ENCODE results near the gene KIF26B. TPM values are rescaled to one million over a fixed set of nuclear protein-coding genes. Genes with fewer than 3 reads are reported as not detected.
A peak's percentile ranks its signal among the peaks of the same experiment; 100 is the strongest.

Gene KIF26B
- total and polyA plus RNA-seq, 4 donors = 10.9 to 37.1 (median 19.2) TPM

- Histone ChIP-seq H3K36me3 (ENCODE audit: control insufficient read depth, insufficient read depth, low read length) (no peaks in the 10 kb centered on the region), H3K4me1 (ENCODE audit: control insufficient read depth, insufficient read depth, low read length) (peaks cover 7% of the 10 kb centered on the region), H3K27me3 (ENCODE audit: control insufficient read depth, insufficient read depth, low read length) (no peaks in the 10 kb centered on the region), H3K27ac (ENCODE audit: low read depth, low read length) (no peak overlapping the region), H3K9me3 (ENCODE audit: control insufficient read depth, insufficient read depth, low read length) (no peaks in the 10 kb centered on the region), H3K4me3 (ENCODE audit: low read depth, low read length) (no peak overlapping the region)
- WGBS (ENCODE audit: insufficient coverage) = 92% methylated on average over 3 of the region's 7 CpGs
- DNase-seq (ENCODE audit: low read depth in 4 of 6, low spot score in 6 of 6) = no peak
Measured at GRCh38 chr1:245419989-245420388, 265.2 kb downstream of the KIF26B start.

- Histone ChIP-seq H3K4me3 (ENCODE audit: low read depth, low read length) (no peak overlapping the region), H3K27ac (ENCODE audit: low read depth, low read length) (no peak overlapping the region), H3K27me3 (ENCODE audit: control insufficient read depth, insufficient read depth, low read length) (no peaks in the 10 kb centered on the region), H3K9me3 (ENCODE audit: control insufficient read depth, insufficient read depth, low read length) (no peaks in the 10 kb centered on the region), H3K36me3 (ENCODE audit: control insufficient read depth, insufficient read depth, low read length) (no peaks in the 10 kb centered on the region), H3K4me1 (ENCODE audit: control insufficient read depth, insufficient read depth, low read length) (peaks cover 7% of the 10 kb centered on the region)
- no peak for DNase-seq (ENCODE audit: low read depth in 4 of 6, low spot score in 6 of 6)
- 85% methylated on average over 2 of the region's 2 CpGs for WGBS (ENCODE audit: insufficient coverage)
Measured at GRCh38 chr1:245420926-245421325, 266.1 kb downstream of the KIF26B start.

GRCh38 chr1:245428681-245429080 lies 273.9 kb downstream of the KIF26B start:
- WGBS (ENCODE audit: insufficient coverage) = 61% methylated on average over 4 of the region's 4 CpGs
- H3K27me3 ChIP-seq (ENCODE audit: control insufficient read depth, insufficient read depth, low read length) = no peaks in the 10 kb centered on the region
- no peak for DNase-seq (ENCODE audit: low read depth in 4 of 6, low spot score in 6 of 6)
- H3K9me3 ChIP-seq (ENCODE audit: control insufficient read depth, insufficient read depth, low read length) = no peaks in the 10 kb centered on the region
- H3K4me3 ChIP-seq (ENCODE audit: low read depth, low read length) = no peak overlapping the region
- H3K36me3 ChIP-seq (ENCODE audit: control insufficient read depth, insufficient read depth, low read length) = no peaks in the 10 kb centered on the region
- H3K4me1 ChIP-seq (ENCODE audit: control insufficient read depth, insufficient read depth, low read length) = peaks cover 4% of the 10 kb centered on the region
- H3K27ac ChIP-seq (ENCODE audit: low read depth, low read length) = no peak overlapping the region

- H3K36me3 ChIP-seq (ENCODE audit: control insufficient read depth, insufficient read depth, low read length) = no peaks in the 10 kb centered on the region
- no peak overlapping the region for H3K27ac ChIP-seq (ENCODE audit: low read depth, low read length)
- peaks cover 4% of the 10 kb centered on the region for H3K4me1 ChIP-seq (ENCODE audit: control insufficient read depth, insufficient read depth, low read length)
- WGBS (ENCODE audit: insufficient coverage) = 94% methylated on average over 2 of the region's 3 CpGs
- no peaks in the 10 kb centered on the region for H3K9me3 ChIP-seq (ENCODE audit: control insufficient read depth, insufficient read depth, low read length)
- H3K27me3 ChIP-seq (ENCODE audit: control insufficient read depth, insufficient read depth, low read length) = no peaks in the 10 kb centered on the region
- DNase-seq (ENCODE audit: low read depth in 4 of 6, low spot score in 6 of 6) = no peak
- H3K4me3 ChIP-seq (ENCODE audit: low read depth, low read length) = no peak overlapping the region
Measured at GRCh38 chr1:245431706-245432105, 276.9 kb downstream of the KIF26B start.

- peak in 1 of 6 donors; percentile 37 for DNase-seq (ENCODE audit: low read depth in 4 of 6, low spot score in 6 of 6)
- H3K27ac ChIP-seq (ENCODE audit: low read depth, low read length) = no peak overlapping the region
- WGBS (ENCODE audit: insufficient coverage) = 51% methylated on average over 7 of the region's 9 CpGs
- H3K36me3 ChIP-seq (ENCODE audit: control insufficient read depth, insufficient read depth, low read length) = no peaks in the 10 kb centered on the region
- no peaks in the 10 kb centered on the region for H3K27me3 ChIP-seq (ENCODE audit: control insufficient read depth, insufficient read depth, low read length)
- H3K9me3 ChIP-seq (ENCODE audit: control insufficient read depth, insufficient read depth, low read length) = no peaks in the 10 kb centered on the region
- peaks cover 4% of the 10 kb centered on the region for H3K4me1 ChIP-seq (ENCODE audit: control insufficient read depth, insufficient read depth, low read length)
- H3K4me3 ChIP-seq (ENCODE audit: low read depth, low read length) = no peak overlapping the region
Measured at GRCh38 chr1:245432228-245432875, 277.6 kb downstream of the KIF26B start.

GRCh38 chr1:245433561-245433960 lies 278.8 kb downstream of the KIF26B start:
- Histone ChIP-seq H3K9me3 (ENCODE audit: control insufficient read depth, insufficient read depth, low read length) (no peaks in the 10 kb centered on the region), H3K27me3 (ENCODE audit: control insufficient read depth, insufficient read depth, low read length) (no peaks in the 10 kb centered on the region), H3K4me1 (ENCODE audit: control insufficient read depth, insufficient read depth, low read length) (no peaks in the 10 kb centered on the region), H3K36me3 (ENCODE audit: control insufficient read depth, insufficient read depth, low read length) (no peaks in the 10 kb centered on the region), H3K27ac (ENCODE audit: low read depth, low read length) (no peak overlapping the region), H3K4me3 (ENCODE audit: low read depth, low read length) (no peak overlapping the region)
- DNase-seq (ENCODE audit: low read depth in 4 of 6, low spot score in 6 of 6) = peak in 1 of 6 donors; percentile 66
- no CpG with 5 or more reads among the region's 2 CpGs for whole genome bisulfite sequencing (ENCODE audit: insufficient coverage)

- H3K27me3 ChIP-seq (ENCODE audit: control insufficient read depth, insufficient read depth, low read length) = no peaks in the 10 kb centered on the region
- H3K9me3 ChIP-seq (ENCODE audit: control insufficient read depth, insufficient read depth, low read length) = no peaks in the 10 kb centered on the region
- no peaks in the 10 kb centered on the region for H3K36me3 ChIP-seq (ENCODE audit: control insufficient read depth, insufficient read depth, low read length)
- no CpG with 5 or more reads among the region's 1 CpG for WGBS (ENCODE audit: insufficient coverage)
- no peak overlapping the region for H3K27ac ChIP-seq (ENCODE audit: low read depth, low read length)
- H3K4me3 ChIP-seq (ENCODE audit: low read depth, low read length) = no peak overlapping the region
- DNase-seq (ENCODE audit: low read depth in 4 of 6, low spot score in 6 of 6) = no peak
- H3K4me1 ChIP-seq (ENCODE audit: control insufficient read depth, insufficient read depth, low read length) = no peaks in the 10 kb centered on the region
Measured at GRCh38 chr1:245434280-245434679, 279.5 kb downstream of the KIF26B start.

GRCh38 chr1:245436407-245436806 lies 281.6 kb downstream of the KIF26B start:
- no peaks in the 10 kb centered on the region for H3K27me3 ChIP-seq (ENCODE audit: control insufficient read depth, insufficient read depth, low read length)
- H3K4me1 ChIP-seq (ENCODE audit: control insufficient read depth, insufficient read depth, low read length) = peaks cover 5% of the 10 kb centered on the region
- H3K4me3 ChIP-seq (ENCODE audit: low read depth, low read length) = no peak overlapping the region
- no peak for DNase-seq (ENCODE audit: low read depth in 4 of 6, low spot score in 6 of 6)
- H3K36me3 ChIP-seq (ENCODE audit: control insufficient read depth, insufficient read depth, low read length) = no peaks in the 10 kb centered on the region
- H3K9me3 ChIP-seq (ENCODE audit: control insufficient read depth, insufficient read depth, low read length) = no peaks in the 10 kb centered on the region
- H3K27ac ChIP-seq (ENCODE audit: low read depth, low read length) = no peak overlapping the region
- 100% methylated on average over 2 of the region's 4 CpGs for WGBS (ENCODE audit: insufficient coverage)

GRCh38 chr1:245437369-245438062 lies 282.7 kb downstream of the KIF26B start:
- H3K27ac ChIP-seq (ENCODE audit: low read depth, low read length) = no peak overlapping the region
- no peaks in the 10 kb centered on the region for H3K9me3 ChIP-seq (ENCODE audit: control insufficient read depth, insufficient read depth, low read length)
- no peaks in the 10 kb centered on the region for H3K27me3 ChIP-seq (ENCODE audit: control insufficient read depth, insufficient read depth, low read length)
- H3K4me1 ChIP-seq (ENCODE audit: control insufficient read depth, insufficient read depth, low read length) = peaks cover 12% of the 10 kb centered on the region
- no peaks in the 10 kb centered on the region for H3K36me3 ChIP-seq (ENCODE audit: control insufficient read depth, insufficient read depth, low read length)
- H3K4me3 ChIP-seq (ENCODE audit: low read depth, low read length) = no peak overlapping the region
- 88% methylated on average over 1 of the region's 6 CpGs for WGBS (ENCODE audit: insufficient coverage)
- DNase-seq (ENCODE audit: low read depth in 4 of 6, low spot score in 6 of 6) = no peak

GRCh38 chr1:245440922-245441321 lies 286.1 kb downstream of the KIF26B start:
- H3K4me3 ChIP-seq (ENCODE audit: low read depth, low read length) = no peak overlapping the region
- no peak overlapping the region for H3K27ac ChIP-seq (ENCODE audit: low read depth, low read length)
- peaks cover 12% of the 10 kb centered on the region for H3K4me1 ChIP-seq (ENCODE audit: control insufficient read depth, insufficient read depth, low read length)
- H3K27me3 ChIP-seq (ENCODE audit: control insufficient read depth, insufficient read depth, low read length) = no peaks in the 10 kb centered on the region
- H3K36me3 ChIP-seq (ENCODE audit: control insufficient read depth, insufficient read depth, low read length) = no peaks in the 10 kb centered on the region
- DNase-seq (ENCODE audit: low read depth in 4 of 6, low spot score in 6 of 6) = no peak
- no peaks in the 10 kb centered on the region for H3K9me3 ChIP-seq (ENCODE audit: control insufficient read depth, insufficient read depth, low read length)
- 49% methylated on average over 3 of the region's 7 CpGs for WGBS (ENCODE audit: insufficient coverage)

Measured in spinal cord (tissue), 10 donors.